B cell (primary cell): ENCODE results near the gene PSMB2. TPM values are rescaled to one million over a fixed set of nuclear protein-coding genes. Genes with fewer than 3 reads are reported as not detected.

Experiments used
- ATAC-seq: fragments of 200-7000 bp; cut with Tn5 transposase; one replicate; pipeline ENCODE4 v1.10.0; 2021; ENCODE audit warnings: low read depth, mild to moderate bottlenecking, moderate number of reproducible peaks, moderate library complexity
- CTCF ChIA-PET: fragments of 350-600 bp; sonication (Branson Sonifier 250); formaldehyde crosslinking; loops from one replicate; lab custom pipeline; 2021; ENCODE audit warnings: antibody characterized with exemption, inconsistent platforms; lab: Charles Lee
- POLR2A ChIA-PET: fragments of 350-600 bp; sonication (Branson Sonifier 250); formaldehyde crosslinking; loops from one replicate; lab custom pipeline; 2021; ENCODE audit warnings: antibody characterized with exemption; lab: Charles Lee
- DNase-seq: peaks from one replicate; pipeline ENCODE4 v3.0.0; 2013
- H2AFZ ChIP-seq: 2 replicates; pipeline ENCODE4 v1.6.1; 2012; ENCODE audit warnings: mild to moderate bottlenecking, low read depth, low read length; ENCODE audit not compliant: insufficient read depth, poor library complexity, severe bottlenecking
- H3K27ac ChIP-seq, 2 donors: 1 replicate in 1 of 2; 2 replicates in 1 of 2; pipeline ENCODE4 v1.5.1; 2012 to 2013; ENCODE audit warnings: low read length in 2 of 2, mild to moderate bottlenecking in 2 of 2, moderate library complexity in 1 of 2
- H3K27me3 ChIP-seq, 4 experiments: fragments of 200-600 bp in 1 of 4; sonication (generic) in 1 of 4; replicated peaks in 1 of 4; 1 replicate in 2 of 4; 2 replicates in 2 of 4; pipeline versions ENCODE4 v1.6.1 to v1.7.0; 2013 to 2016; ENCODE audit warnings: low read length in 3 of 4, mild to moderate bottlenecking in 2 of 4, mixed read lengths in 1 of 4, moderate library complexity in 1 of 4; ENCODE audit not compliant: insufficient read depth in 4 of 4, control insufficient read depth in 3 of 4; ENCODE audit errors: control extremely low read depth in 1 of 4
- H3K36me3 ChIP-seq, 2 experiments: replicated peaks in 1 of 2; 1 replicate in 1 of 2; 2 replicates in 1 of 2; pipeline versions ENCODE4 v1.6.1 to v1.7.1; 2013; ENCODE audit warnings: low read length in 1 of 2; ENCODE audit not compliant: insufficient read depth in 2 of 2, control insufficient read depth in 1 of 2; ENCODE audit errors: control extremely low read depth in 1 of 2, extremely low read depth in 1 of 2
- H3K4me1 ChIP-seq, 2 donors: fragments of 200-600 bp in 1 of 2; sonication (generic) in 1 of 2; 1 replicate in 1 of 2; 2 replicates in 1 of 2; pipeline versions ENCODE4 v1.5.1 to v1.6.1; 2013 to 2017; ENCODE audit warnings: low read length in 2 of 2; ENCODE audit not compliant: control insufficient read depth in 2 of 2, insufficient read depth in 2 of 2
- H3K4me2 ChIP-seq: replicated peaks from 2 replicates; pipeline ENCODE3; 2012; ENCODE audit warnings: mild to moderate bottlenecking, low read depth, low read length; ENCODE audit not compliant: poor library complexity, severe bottlenecking
- H3K4me3 ChIP-seq, 5 experiments: fragments of 200-600 bp in 1 of 5; sonication (generic) in 1 of 5; 1 replicate in 3 of 5; 2 replicates in 2 of 5; pipeline versions ENCODE4 v1.5.1 to v1.7.0; 2011 to 2016; ENCODE audit warnings: low read length in 4 of 5, mild to moderate bottlenecking in 4 of 5, low read depth in 2 of 5, control low read depth in 1 of 5, moderate library complexity in 1 of 5; ENCODE audit not compliant: insufficient read depth in 1 of 5; ENCODE audit errors: control extremely low read depth in 1 of 5, extremely low read depth in 1 of 5
- H3K79me2 ChIP-seq: fragments of 200-600 bp; sonication (generic); one replicate; pipeline ENCODE4 v1.6.0; 2016; ENCODE audit warnings: low read length; ENCODE audit not compliant: control insufficient read depth, insufficient read depth
- H3K9ac ChIP-seq: fragments of 200-600 bp; sonication (generic); 2 replicates; pipeline ENCODE4 v1.6.1; 2017; ENCODE audit warnings: mild to moderate bottlenecking, low read length, moderate library complexity
- H3K9me3 ChIP-seq, 3 donors: one replicate each; pipeline versions ENCODE4 v1.6.1 to v1.7.1; 2013; ENCODE audit warnings: low read length in 2 of 3; ENCODE audit not compliant: control insufficient read depth in 2 of 3, insufficient read depth in 1 of 3; ENCODE audit errors: control extremely low read depth in 1 of 3
- H4K20me1 ChIP-seq: 2 replicates; pipeline ENCODE4 v1.6.0; 2012; ENCODE audit warnings: mild to moderate bottlenecking, low read length; ENCODE audit not compliant: insufficient read depth, control insufficient read depth, poor library complexity, severe bottlenecking
- H3K27ac Mint-ChIP-seq: one replicate; pipeline ENCODE4 v1.8.0; 2021; ENCODE audit warnings: mixed read lengths
- H3K27me3 Mint-ChIP-seq: one replicate; pipeline ENCODE4 v1.8.0; 2021; ENCODE audit warnings: mixed read lengths
- H3K4me1 Mint-ChIP-seq: one replicate; pipeline ENCODE4 v1.8.0; 2021; ENCODE audit warnings: mixed read lengths
- H3K4me3 Mint-ChIP-seq: one replicate; pipeline ENCODE4 v1.8.0; 2021; ENCODE audit warnings: mixed read lengths
- H3K9me3 Mint-ChIP-seq: one replicate; pipeline ENCODE4 v1.8.0; 2022; ENCODE audit warnings: mixed read lengths; ENCODE audit not compliant: insufficient read depth
- CTCF ChIP-seq: fragments of 200-600 bp; IDR thresholded peaks from one replicate; pipeline ENCODE4 v1.8.0; 2022; ENCODE audit warnings: antibody characterized with exemption, mild to moderate bottlenecking
- EZH2 ChIP-seq: IDR thresholded peaks from 2 replicates; pipeline ENCODE4 v1.6.1; 2012; ENCODE audit warnings: borderline replicate concordance, low read depth, mild to moderate bottlenecking, moderate library complexity, low read length; ENCODE audit not compliant: insufficient read depth, poor library complexity, severe bottlenecking
- WGBS: methylation state at CpG from one replicate; pipeline ENCODE4 v1.1.5; 2013; ENCODE audit warnings: missing lambda C conversion rate; ENCODE audit not compliant: insufficient coverage; 5-methylcytosine and 5-hydroxymethylcytosine counted together
- intact Hi-C: fragments of 100-400 bp; cut with micrococcal nuclease; formaldehyde crosslinking; loops from one replicate; pipeline ENCODE4 v1.10.0; 2022
- polyA plus RNA-seq: library from polyadenylated mRNA; depleted of rRNA; stranded (reverse); fragments of >200 nt; gene quantifications from 2 replicates; pipeline ENCODE4 v1.2.3, GENCODE V29; 2012
- total RNA-seq, 2 donors: library from RNA; stranded (reverse); fragments of 120-200 nt in 1 of 2; gene quantifications; 1 replicate in 1 of 2; 2 replicates in 1 of 2; pipeline versions ENCODE4 v1.2.3 to v1.2.4, GENCODE V29; 2013 to 2022

PSMB2 gene
- total and polyA plus RNA-seq, 2 donors (not counting 1 experiment from before 2014, with no cell fraction given) = 20.5 to 26.2 TPM

- no peak overlapping the region for H3K4me3 Mint-ChIP-seq
- intact Hi-C loops = no loop called here
These were observed 80.8 kb downstream of the PSMB2 start for GRCh38 chr1:35560256-35561225.

More at GRCh38 chr1:35560256-35561225, 80.8 kb downstream of the PSMB2 start:
- ATAC-seq (no peak), DNase-seq (no peak)
- ChIA-PET CTCF (interaction anchor here (1.1 to 3.9 kb wide), 5 partner anchors 8 to 155 kb away, joined by 3 to 30 read pairs (median 6); no protein-coding TSS in a partner anchor), POLR2A (interaction anchor here (0.6 kb wide), 1 partner anchor 368 kb away, joined by 3 read pairs; the partner anchor contains the start of gene SFPQ)
- Histone ChIP-seq H3K4me3 (no peak overlapping the region), H2AFZ (no peak overlapping the region), H3K9ac (no peak overlapping the region), H3K9me3 (no peaks in the 10 kb centered on the region), H3K4me2 (no peak overlapping the region), H3K79me2 (peaks cover 16% of the 10 kb centered on the region), H4K20me1 (peaks cover 7% of the 10 kb centered on the region), H3K36me3 (no peaks in the 10 kb centered on the region), H3K27ac (no peak overlapping the region), H3K27me3 (no peaks in the 10 kb centered on the region), H3K4me1 (peaks cover 15 to 23% of the 10 kb centered on the region in 2 donors)
- no peak overlapping the region for H3K27ac Mint-ChIP-seq
- H3K9me3 Mint-ChIP-seq = no peaks in the 10 kb centered on the region
- H3K4me1 Mint-ChIP-seq = peaks cover 38% of the 10 kb centered on the region
- H3K27me3 Mint-ChIP-seq = no peaks in the 10 kb centered on the region
- 95% methylated on average over 44 of the region's 44 CpGs for WGBS
- no peak for TF ChIP-seq CTCF
- TF ChIP-seq EZH2 = no peak
